PC-9 (cell line): Measurements from ENCODE around the gene PTGER2.

Experiments
- EZH2 ChIP-seq: fragments of 200-600 bp; sonication (generic); IDR thresholded peaks from 2 replicates; pipeline ENCODE4 v1.8.0; 2017; ENCODE audit warnings: antibody characterized with exemption, low read depth
- TF ChIP-seq, protein P1 (sequence below): fragments of 200-600 bp; sonication (generic); conservative IDR thresholded peaks from 2 replicates; pipeline ENCODE4 v1.6.1; 2017; ENCODE audit warnings: mixed run types, antibody characterized with exemption, mild to moderate bottlenecking, moderate library complexity

DNA sequence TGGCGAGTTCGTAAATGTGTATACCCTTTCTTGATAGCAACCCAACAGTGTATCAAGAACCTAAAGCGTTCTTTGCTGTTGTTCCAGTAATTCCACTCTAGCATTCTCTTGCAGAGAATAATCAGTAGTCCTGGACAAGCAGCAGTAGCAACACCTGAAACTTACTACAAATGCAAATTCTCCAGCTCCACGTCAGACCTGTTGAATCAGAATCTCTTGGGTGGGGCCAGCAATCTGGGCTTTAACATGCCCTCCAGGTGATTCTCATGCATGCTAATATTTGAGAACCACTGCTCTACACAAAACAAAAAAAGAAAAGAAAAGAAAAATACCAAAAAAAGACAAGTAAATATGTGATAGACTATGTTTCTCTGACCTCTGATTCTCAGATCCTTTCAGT is 36.6 kb upstream of the PTGER2 start:
- TF ChIP-seq, protein P1, sequence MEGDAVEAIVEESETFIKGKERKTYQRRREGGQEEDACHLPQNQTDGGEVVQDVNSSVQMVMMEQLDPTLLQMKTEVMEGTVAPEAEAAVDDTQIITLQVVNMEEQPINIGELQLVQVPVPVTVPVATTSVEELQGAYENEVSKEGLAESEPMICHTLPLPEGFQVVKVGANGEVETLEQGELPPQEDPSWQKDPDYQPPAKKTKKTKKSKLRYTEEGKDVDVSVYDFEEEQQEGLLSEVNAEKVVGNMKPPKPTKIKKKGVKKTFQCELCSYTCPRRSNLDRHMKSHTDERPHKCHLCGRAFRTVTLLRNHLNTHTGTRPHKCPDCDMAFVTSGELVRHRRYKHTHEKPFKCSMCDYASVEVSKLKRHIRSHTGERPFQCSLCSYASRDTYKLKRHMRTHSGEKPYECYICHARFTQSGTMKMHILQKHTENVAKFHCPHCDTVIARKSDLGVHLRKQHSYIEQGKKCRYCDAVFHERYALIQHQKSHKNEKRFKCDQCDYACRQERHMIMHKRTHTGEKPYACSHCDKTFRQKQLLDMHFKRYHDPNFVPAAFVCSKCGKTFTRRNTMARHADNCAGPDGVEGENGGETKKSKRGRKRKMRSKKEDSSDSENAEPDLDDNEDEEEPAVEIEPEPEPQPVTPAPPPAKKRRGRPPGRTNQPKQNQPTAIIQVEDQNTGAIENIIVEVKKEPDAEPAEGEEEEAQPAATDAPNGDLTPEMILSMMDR = no peak
- TF ChIP-seq EZH2 = no peak
